Fibroblast of lung (primary cell): Measurements from ENCODE around the gene ASIC3. TPM values are rescaled to one million over a fixed set of nuclear protein-coding genes. Genes with fewer than 3 reads are reported as not detected.

Experiments used
- DNase-seq, 2 donors: peaks; one replicate each; pipeline versions ENCODE4 v3.0.0 to v3.0.0-alpha.2; 2010; ENCODE audit warnings: low read depth in 2 of 2
- H2AFZ ChIP-seq: 2 replicates; pipeline ENCODE4 v1.5.1; 2012; ENCODE audit warnings: low read length, control low read depth, inconsistent platforms
- H3K27ac ChIP-seq: 2 replicates; pipeline ENCODE4 v1.5.1; 2011; ENCODE audit warnings: low read length, control low read depth; ENCODE audit not compliant: insufficient read depth
- H3K27me3 ChIP-seq: 2 replicates; pipeline ENCODE4 v1.5.1; 2011; ENCODE audit warnings: mild to moderate bottlenecking, low read length; ENCODE audit not compliant: control insufficient read depth, insufficient read depth
- H3K36me3 ChIP-seq: 2 replicates; pipeline ENCODE4 v1.5.1; 2011; ENCODE audit warnings: low read length; ENCODE audit not compliant: control insufficient read depth, insufficient read depth
- H3K4me1 ChIP-seq: 2 replicates; pipeline ENCODE4 v1.5.1; 2011; ENCODE audit warnings: low read length; ENCODE audit not compliant: control insufficient read depth, insufficient read depth; ENCODE audit errors: extremely low read depth
- H3K4me2 ChIP-seq: 2 replicates; pipeline ENCODE4 v1.5.1; 2011; ENCODE audit warnings: low read length, control low read depth; ENCODE audit not compliant: insufficient read depth; ENCODE audit errors: extremely low read depth
- H3K4me3 ChIP-seq, 4 experiments: fragments of 200-600 bp in 1 of 4; sonication (generic) in 1 of 4; replicated peaks in 1 of 4; 2 replicates each; pipeline ENCODE4 v1.5.1; 2011 to 2016; ENCODE audit warnings: low read length in 4 of 4, low read depth in 3 of 4, mild to moderate bottlenecking in 3 of 4, control low read depth in 2 of 4, inconsistent platforms in 1 of 4, mixed read lengths in 1 of 4; ENCODE audit not compliant: insufficient read depth in 1 of 4; ENCODE audit errors: control extremely low read depth in 1 of 4
- H3K79me2 ChIP-seq: 2 replicates; pipeline ENCODE4 v1.5.1; 2012; ENCODE audit warnings: mild to moderate bottlenecking, low read length, inconsistent platforms; ENCODE audit not compliant: control insufficient read depth, insufficient read depth
- H3K9ac ChIP-seq: 2 replicates; pipeline ENCODE4 v1.5.1; 2011; ENCODE audit warnings: mild to moderate bottlenecking, low read length, control low read depth; ENCODE audit not compliant: insufficient read depth
- H3K9me3 ChIP-seq: 2 replicates; pipeline ENCODE4 v1.5.1; 2012; ENCODE audit warnings: low read depth, low read length; ENCODE audit not compliant: control insufficient read depth, insufficient read depth
- H4K20me1 ChIP-seq: 2 replicates; pipeline ENCODE4 v1.5.1; 2011; ENCODE audit warnings: low read length; ENCODE audit not compliant: control insufficient read depth, insufficient read depth; ENCODE audit errors: extremely low read depth
- CTCF ChIP-seq, 2 donors: IDR thresholded peaks in 1 of 2; conservative IDR thresholded peaks in 1 of 2; 1 replicate in 1 of 2; 2 replicates in 1 of 2; pipeline ENCODE4 v1.5.1; 2011 to 2012; ENCODE audit warnings: low read length in 2 of 2, control low read depth in 1 of 2, inconsistent platforms in 1 of 2, low read depth in 1 of 2, mild to moderate bottlenecking in 1 of 2
- EZH2 ChIP-seq: IDR thresholded peaks from 2 replicates; pipeline ENCODE4 v1.5.1; 2012; ENCODE audit warnings: low read length, control low read depth, mild to moderate bottlenecking; ENCODE audit errors: missing control alignments
- polyA plus RNA-seq, 2 donors: library from polyadenylated mRNA; depleted of rRNA in 1 of 2; stranded (reverse) in 1 of 2; unstranded in 1 of 2; fragments of >200 nt; gene quantifications; 2 replicates each; pipeline ENCODE4 v1.2.1, GENCODE V29; 2011 to 2012; ENCODE audit warnings: missing spikeins in 1 of 2
- total RNA-seq: library from RNA; depleted of rRNA; stranded (reverse); fragments of >200 nt; gene quantifications from 2 replicates; pipeline ENCODE4 v1.2.1, GENCODE V29; 2014

ASIC3 gene
- total and polyA plus RNA-seq, 2 donors (not counting 1 experiment from before 2014, with no cell fraction given), result 0.07 to 0.17 TPM

DNA sequence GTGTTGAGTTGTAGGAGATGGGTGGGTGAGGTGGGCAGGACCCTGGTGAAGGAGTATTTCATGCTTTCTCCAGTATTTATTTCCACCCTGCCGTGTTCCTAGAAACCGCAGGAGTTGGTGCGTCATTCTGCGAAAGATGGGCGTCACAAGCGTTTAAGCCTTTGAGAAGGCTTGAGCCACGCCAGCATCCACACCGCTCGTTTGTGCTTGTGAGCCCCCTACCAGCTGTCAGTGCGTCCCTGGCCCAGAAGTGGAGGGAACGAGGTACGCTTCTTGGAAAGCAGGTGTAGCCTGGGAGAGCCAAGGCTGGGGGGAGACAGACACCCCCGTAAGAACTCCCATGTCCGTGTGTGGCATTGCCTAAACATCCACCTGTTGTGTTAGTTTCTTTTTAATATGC is 43.7 kb downstream of the ASIC3 start:
- H3K4me2 ChIP-seq, result no peak overlapping the region
- H3K27me3 ChIP-seq, result no peaks in the 10 kb centered on the region
- H3K4me3 ChIP-seq, result no peak overlapping the region
- no peak overlapping the region for H2AFZ ChIP-seq
- no peak overlapping the region for H3K9ac ChIP-seq
- H3K36me3 ChIP-seq, result no peaks in the 10 kb centered on the region
- no peaks in the 10 kb centered on the region for H4K20me1 ChIP-seq
- no peak for DNase-seq
- H3K79me2 ChIP-seq, result peaks cover 92% of the 10 kb centered on the region
- no peak for TF ChIP-seq CTCF (conservative IDR thresholded peaks at IDR 0.05 in 1 of 2, IDR thresholded peaks at IDR 0.05 in 1 of 2; ENCODE audit: low read depth in 1 of 2, low read length in 2 of 2)
- no peak for TF ChIP-seq EZH2
- peaks cover 20% of the 10 kb centered on the region for H3K4me1 ChIP-seq
- H3K27ac ChIP-seq, result no peak overlapping the region
- H3K9me3 ChIP-seq, result no peaks in the 10 kb centered on the region

DNA sequence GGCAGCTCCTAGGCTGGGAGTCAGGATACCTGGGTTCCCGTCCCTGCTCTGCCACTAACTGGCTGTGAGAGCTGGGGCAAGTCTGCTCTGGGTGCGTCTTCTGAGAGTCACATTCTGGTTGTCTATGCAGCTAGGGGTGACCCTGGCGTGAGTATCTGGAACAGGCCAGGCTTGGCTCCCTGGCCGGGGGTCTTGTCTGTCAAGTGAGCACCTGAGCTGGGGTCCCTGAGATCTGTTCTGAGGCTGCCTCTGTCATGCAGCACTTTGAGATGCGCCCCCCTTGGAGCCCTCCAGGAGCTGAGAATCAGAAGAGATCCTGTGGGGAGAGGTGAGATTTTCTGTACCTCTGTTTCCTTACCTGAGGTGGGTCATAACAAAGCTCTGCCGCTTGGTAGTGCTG is 45.4 kb downstream of the ASIC3 start:
- Histone ChIP-seq H3K27me3 (no peaks in the 10 kb centered on the region), H3K4me2 (no peak overlapping the region), H3K9me3 (no peaks in the 10 kb centered on the region), H3K4me3 (no peak overlapping the region), H3K79me2 (peaks cover 83% of the 10 kb centered on the region), H4K20me1 (no peaks in the 10 kb centered on the region), H3K36me3 (no peaks in the 10 kb centered on the region), H3K4me1 (peaks cover 12% of the 10 kb centered on the region), H3K27ac (no peak overlapping the region), H2AFZ (no peak overlapping the region), H3K9ac (no peak overlapping the region)
- TF ChIP-seq EZH2 (no peak), CTCF (conservative IDR thresholded peaks at IDR 0.05 in 1 of 2, IDR thresholded peaks at IDR 0.05 in 1 of 2; ENCODE audit: low read depth in 1 of 2, low read length in 2 of 2) (no peak)
- DNase-seq, result no peak

DNA sequence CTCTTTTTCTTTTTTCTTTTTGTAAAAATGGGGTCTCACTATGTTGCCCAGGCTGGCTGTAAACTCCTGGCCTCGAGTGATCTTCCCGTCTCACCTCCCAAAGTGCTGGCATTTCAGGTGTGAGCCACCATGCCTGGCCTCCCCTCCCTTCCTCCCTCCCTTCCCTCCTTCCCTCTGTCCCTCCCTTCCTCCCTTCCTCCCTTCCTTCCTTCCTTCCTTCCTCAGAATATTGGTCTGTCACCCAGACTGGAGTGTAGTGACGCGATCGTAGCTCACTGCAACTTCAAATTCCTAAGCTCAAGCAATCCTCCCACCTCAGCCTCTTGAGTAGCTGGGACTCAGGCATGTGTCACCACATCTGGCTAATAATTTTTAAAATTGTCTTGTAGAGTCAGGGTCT is 46.3 kb downstream of the ASIC3 start:
- no peak overlapping the region for H3K4me3 ChIP-seq
- H3K9me3 ChIP-seq, result no peaks in the 10 kb centered on the region
- H2AFZ ChIP-seq, result no peak overlapping the region
- H3K4me2 ChIP-seq, result no peak overlapping the region
- no peaks in the 10 kb centered on the region for H3K27me3 ChIP-seq
- H3K9ac ChIP-seq, result no peak overlapping the region
- peaks cover 6% of the 10 kb centered on the region for H3K4me1 ChIP-seq
- peak in 1 of 2 donors; percentile 46 for DNase-seq
- TF ChIP-seq EZH2, result no peak
- no peak for TF ChIP-seq CTCF (conservative IDR thresholded peaks at IDR 0.05 in 1 of 2, IDR thresholded peaks at IDR 0.05 in 1 of 2; ENCODE audit: low read depth in 1 of 2, low read length in 2 of 2)
- no peaks in the 10 kb centered on the region for H4K20me1 ChIP-seq
- peaks cover 77% of the 10 kb centered on the region for H3K79me2 ChIP-seq
- H3K27ac ChIP-seq, result no peak overlapping the region
- no peaks in the 10 kb centered on the region for H3K36me3 ChIP-seq
